H9 (cell line): Measurements from ENCODE around the gene IRX2. TPM values are rescaled to one million over a fixed set of nuclear protein-coding genes. Genes with fewer than 3 reads are reported as not detected.

Experiments used
- DNase-seq: peaks from one replicate; pipeline ENCODE4 v3.0.0-alpha.2; 2017
- H2AFZ ChIP-seq: one replicate; pipeline ENCODE4 v1.6.1; 2013; ENCODE audit warnings: mild to moderate bottlenecking, low read length, control low read depth, moderate library complexity
- H2AK5ac ChIP-seq: 2 replicates; pipeline ENCODE4 v1.6.1; 2013; ENCODE audit warnings: low read length, control low read depth, mixed read lengths; ENCODE audit not compliant: insufficient read length
- H2BK120ac ChIP-seq: one replicate; pipeline ENCODE4 v1.6.1; 2013; ENCODE audit warnings: low read depth, mild to moderate bottlenecking, low read length, control low read depth, inconsistent platforms; ENCODE audit not compliant: poor library complexity, severe bottlenecking
- H2BK12ac ChIP-seq: 2 replicates; pipeline ENCODE4 v1.6.1; 2013; ENCODE audit warnings: low read length, control low read depth, mixed read lengths, low read depth; ENCODE audit not compliant: insufficient read length
- H2BK15ac ChIP-seq: 2 replicates; pipeline ENCODE4 v1.6.1; 2013; ENCODE audit warnings: low read depth, low read length, control low read depth
- H2BK20ac ChIP-seq: one replicate; pipeline ENCODE4 v1.6.1; 2013; ENCODE audit warnings: low read depth, mild to moderate bottlenecking, low read length, control low read depth, inconsistent platforms; ENCODE audit not compliant: poor library complexity, severe bottlenecking
- H2BK5ac ChIP-seq: 2 replicates; pipeline ENCODE4 v1.6.1; 2013; ENCODE audit warnings: low read length, control low read depth, mixed read lengths; ENCODE audit not compliant: insufficient read length
- H3K14ac ChIP-seq: 2 replicates; pipeline ENCODE4 v1.6.1; 2013; ENCODE audit warnings: low read length, control low read depth; ENCODE audit not compliant: insufficient read depth
- H3K18ac ChIP-seq: 2 replicates; pipeline ENCODE4 v1.6.1; 2013; ENCODE audit warnings: low read depth, mild to moderate bottlenecking, mixed read lengths, low read length, control low read depth; ENCODE audit not compliant: insufficient read length
- H3K23ac ChIP-seq: 2 replicates; pipeline ENCODE4 v1.6.1; 2013; ENCODE audit warnings: low read length, control low read depth, mixed read lengths, low read depth; ENCODE audit not compliant: insufficient read length
- H3K23me2 ChIP-seq: 2 replicates; pipeline ENCODE4 v1.6.1; 2013; ENCODE audit warnings: low read depth, mild to moderate bottlenecking, mixed read lengths, low read length, control low read depth; ENCODE audit not compliant: insufficient read length, poor library complexity, severe bottlenecking
- H3K27ac ChIP-seq: 2 replicates; pipeline ENCODE4 v1.5.1; 2013; ENCODE audit warnings: low read length, control low read depth, mixed read lengths, low read depth; ENCODE audit not compliant: insufficient read length
- H3K27me3 ChIP-seq: 2 replicates; pipeline ENCODE4 v1.6.1; 2013; ENCODE audit warnings: low read length, control low read depth, inconsistent platforms; ENCODE audit not compliant: insufficient read depth
- H3K4ac ChIP-seq: 2 replicates; pipeline ENCODE4 v1.6.1; 2013; ENCODE audit warnings: low read depth, mild to moderate bottlenecking, control low read depth, inconsistent platforms, low read length, moderate library complexity
- H3K4me1 ChIP-seq: 2 replicates; pipeline ENCODE4 v1.6.1; 2013; ENCODE audit warnings: low read length, control low read depth, inconsistent platforms; ENCODE audit not compliant: insufficient read depth
- H3K4me2 ChIP-seq: 2 replicates; pipeline ENCODE4 v1.6.1; 2013; ENCODE audit warnings: low read length, control low read depth, mixed read lengths; ENCODE audit not compliant: insufficient read length, insufficient read depth
- H3K56ac ChIP-seq: 2 replicates; pipeline ENCODE4 v1.6.1; 2013; ENCODE audit warnings: low read depth, mild to moderate bottlenecking, mixed read lengths, low read length, control low read depth; ENCODE audit not compliant: insufficient read length
- H3K79me1 ChIP-seq: 2 replicates; pipeline ENCODE4 v1.6.1; 2013; ENCODE audit warnings: low read depth, mild to moderate bottlenecking, moderate library complexity, low read length, control low read depth, inconsistent platforms; ENCODE audit not compliant: insufficient read depth, poor library complexity, severe bottlenecking
- H3K79me2 ChIP-seq: 2 replicates; pipeline ENCODE4 v1.6.1; 2013; ENCODE audit warnings: low read length, control low read depth, inconsistent platforms; ENCODE audit not compliant: insufficient read depth
- H3K9ac ChIP-seq: 2 replicates; pipeline ENCODE4 v1.6.1; 2013; ENCODE audit warnings: low read length, control low read depth, mixed read lengths; ENCODE audit not compliant: insufficient read length; ENCODE audit errors: extremely low read depth
- H3K9me3 ChIP-seq: one replicate; pipeline ENCODE4 v1.6.1; 2013; ENCODE audit warnings: low read depth, low read length, inconsistent platforms; ENCODE audit not compliant: control insufficient read depth
- H3T11ph ChIP-seq: one replicate; pipeline ENCODE4 v1.6.1; 2013; ENCODE audit warnings: mild to moderate bottlenecking, low read length, control low read depth, inconsistent platforms
- H4K20me1 ChIP-seq: one replicate; pipeline ENCODE4 v1.6.1; 2013; ENCODE audit not compliant: control insufficient read depth, insufficient read length, insufficient read depth
- H4K5ac ChIP-seq: 2 replicates; pipeline ENCODE4 v1.6.1; 2013; ENCODE audit warnings: low read depth, mild to moderate bottlenecking, mixed read lengths, low read length, control low read depth; ENCODE audit not compliant: insufficient read length
- H4K8ac ChIP-seq: replicated peaks from 2 replicates; pipeline ENCODE4 v1.6.1; 2013; ENCODE audit warnings: low read length, control low read depth, mixed read lengths, low read depth; ENCODE audit not compliant: insufficient read length
- H4K91ac ChIP-seq: 2 replicates; pipeline ENCODE4 v1.6.1; 2013; ENCODE audit warnings: low read depth, mild to moderate bottlenecking, moderate library complexity, mixed read lengths, low read length, control low read depth; ENCODE audit not compliant: insufficient read length
- H3K27ac Mint-ChIP-seq, 3 experiments: 2 replicates in 2 of 3; 3 replicates in 1 of 3; pipeline ENCODE4 v1.8.0; 2020 to 2021; ENCODE audit warnings: mixed read lengths in 3 of 3, mild to moderate bottlenecking in 1 of 3, moderate library complexity in 1 of 3
- H3K27me3 Mint-ChIP-seq: 2 replicates; pipeline ENCODE4 v1.8.0; 2021; ENCODE audit warnings: low read depth, mild to moderate bottlenecking, moderate library complexity, mixed read lengths
- H3K36me3 Mint-ChIP-seq, 3 experiments: 2 replicates in 2 of 3; 3 replicates in 1 of 3; pipeline ENCODE4 v1.8.0; 2020 to 2021; ENCODE audit warnings: low read depth in 3 of 3, mixed read lengths in 3 of 3; ENCODE audit not compliant: insufficient read depth in 1 of 3
- H3K4me1 Mint-ChIP-seq, 2 experiments: 2 replicates each; pipeline ENCODE4 v1.8.0; 2020; ENCODE audit warnings: mixed read lengths in 2 of 2
- H3K4me3 Mint-ChIP-seq, 2 experiments: 2 replicates in 1 of 2; 3 replicates in 1 of 2; pipeline ENCODE4 v1.8.0; 2020 to 2021; ENCODE audit warnings: mild to moderate bottlenecking in 2 of 2, mixed read lengths in 2 of 2, moderate library complexity in 1 of 2
- H3K9me3 Mint-ChIP-seq, 2 experiments: 2 replicates in 1 of 2; 3 replicates in 1 of 2; pipeline ENCODE4 v1.8.0; 2020; ENCODE audit warnings: mild to moderate bottlenecking in 2 of 2, mixed read lengths in 2 of 2, moderate library complexity in 1 of 2
- CTCF ChIP-seq: fragments of 200-600 bp; sonication (generic); conservative IDR thresholded peaks from 3 replicates; pipeline ENCODE4 v1.8.0; 2021; ENCODE audit warnings: antibody characterized with exemption, mild to moderate bottlenecking
- WGBS: extraction: QIAGEN DNeasy Blood & Tissue Kit; methylation state at CpG from one replicate; pipeline ENCODE4 v1.1.7; 2013; ENCODE audit warnings: missing lambda C conversion rate, low lambda C conversion rate, mixed read lengths; ENCODE audit not compliant: insufficient read length; ENCODE audit errors: extremely low coverage; 5-methylcytosine and 5-hydroxymethylcytosine counted together
- total RNA-seq: library from RNA; stranded (reverse); gene quantifications from 2 replicates; pipeline ENCODE4 v1.2.1, GENCODE V29; 2021

Gene IRX2
- total RNA-seq, 1 experiment from 2014 or later = 91.6 TPM

- H2AK5ac ChIP-seq = no peak overlapping the region
- no peak overlapping the region for H3K56ac ChIP-seq
- no peak overlapping the region for H3K4me2 ChIP-seq
- no peak overlapping the region for H2BK12ac ChIP-seq
- H3K9ac ChIP-seq = no peak overlapping the region
- no peaks in the 10 kb centered on the region for H3K79me1 ChIP-seq
- H3K9me3 ChIP-seq = no peaks in the 10 kb centered on the region
- Mint-ChIP-seq H3K27ac (peak overlapping the region in 2 of 3 experiments; percentile 6 to 30; a peak in 3 of 7 replicates), H3K4me3 (no peak overlapping the region; a peak in 1 of 5 replicates), H3K27me3 (peaks cover 56% of the 10 kb centered on the region), H3K36me3 (peaks cover 2 to 21% (median 6%) of the 10 kb centered on the region in 3 experiments; a peak in 5 of 7 replicates), H3K9me3 (peaks cover 2 to 20% of the 10 kb centered on the region in 2 experiments; a peak in 2 of 5 replicates), H3K4me1 (peaks cover 39 to 52% of the 10 kb centered on the region in 2 experiments)
- no peak for DNase-seq
- no peak overlapping the region for H3K27ac ChIP-seq
- peaks cover 7% of the 10 kb centered on the region for H3K23me2 ChIP-seq
- H4K8ac ChIP-seq = no peak overlapping the region
- H3K23ac ChIP-seq = no peak overlapping the region
- peaks cover 20% of the 10 kb centered on the region; the same call in 1 of the 2 replicates for H3K27me3 ChIP-seq
- H4K20me1 ChIP-seq = no peaks in the 10 kb centered on the region
- no peak overlapping the region for H3T11ph ChIP-seq
- H2AFZ ChIP-seq = no peak overlapping the region
- H2BK15ac ChIP-seq = no peak overlapping the region
- no peak overlapping the region for H4K91ac ChIP-seq
- 100% methylated on average over 1 of the region's 4 CpGs for WGBS
- no peak overlapping the region for H2BK20ac ChIP-seq
- no peak overlapping the region for H3K4ac ChIP-seq
- TF ChIP-seq CTCF = no peak
- no peak overlapping the region for H3K14ac ChIP-seq
- H2BK5ac ChIP-seq = no peak overlapping the region
- no peak overlapping the region for H3K18ac ChIP-seq
- H4K5ac ChIP-seq = no peak overlapping the region
- no peaks in the 10 kb centered on the region for H3K79me2 ChIP-seq
- H3K4me1 ChIP-seq = peaks cover 7% of the 10 kb centered on the region; the same call in 1 of the 2 replicates
- H2BK120ac ChIP-seq = no peak overlapping the region
Measured at GRCh38 chr5:2761921-2762488, 10.5 kb upstream of the IRX2 start.
